H1 (cell line): ENCODE data around the gene SKP2. TPM values are rescaled to one million over a fixed set of nuclear protein-coding genes. Genes with fewer than 3 reads are reported as not detected.

Source experiments
- CTCF ChIA-PET: fragments of 300-600 bp; sonication (Branson Sonifier 250); formaldehyde crosslinking; loops from one replicate; lab custom pipeline; 2021; ENCODE audit not compliant: partially characterized antibody; lab: Charles Lee
- POLR2A ChIA-PET: fragments of 300-600 bp; sonication (Branson Sonifier 250); formaldehyde crosslinking; loops from one replicate; lab custom pipeline; 2021; ENCODE audit warnings: inconsistent platforms; ENCODE audit not compliant: partially characterized antibody; lab: Charles Lee
- DNase-seq, 2 experiments: peaks; one replicate each; pipeline versions ENCODE4 v3.0.0 to v3.0.0-alpha.2; 2010 to 2022; ENCODE audit warnings: low spot score in 2 of 2, low read depth in 1 of 2, mixed read lengths in 1 of 2
- FAIRE-seq: peaks from 2 replicates; lab custom pipeline; 2011; peaks lifted over from hg19 to GRCh38; lab: Jason Lieb, UNC
- H2AFZ ChIP-seq: 2 replicates; pipeline ENCODE4 v1.8.1; 2012; ENCODE audit warnings: low read length, inconsistent platforms
- H2AK5ac ChIP-seq: 2 replicates; pipeline ENCODE4 v1.6.1; 2013; ENCODE audit warnings: low read depth, low read length
- H2BK120ac ChIP-seq: replicated peaks from 2 replicates; pipeline ENCODE3; 2013; ENCODE audit warnings: low read depth, low read length, inconsistent platforms
- H2BK12ac ChIP-seq: 2 replicates; pipeline ENCODE4 v1.6.1; 2013; ENCODE audit warnings: low read depth, low read length
- H2BK15ac ChIP-seq: 2 replicates; pipeline ENCODE4 v1.6.1; 2013; ENCODE audit warnings: low read length
- H2BK20ac ChIP-seq: 2 replicates; pipeline ENCODE4 v1.6.1; 2013; ENCODE audit warnings: low read length
- H2BK5ac ChIP-seq: 2 replicates; pipeline ENCODE4 v1.6.1; 2013; ENCODE audit warnings: low read depth, low read length
- H3K14ac ChIP-seq: 2 replicates; pipeline ENCODE4 v1.6.1; 2013; ENCODE audit warnings: inconsistent platforms; ENCODE audit not compliant: insufficient read length
- H3K18ac ChIP-seq: 2 replicates; pipeline ENCODE4 v1.6.1; 2013; ENCODE audit warnings: low read length; ENCODE audit errors: extremely low read depth
- H3K23ac ChIP-seq: 2 replicates; pipeline ENCODE4 v1.6.1; 2013; ENCODE audit warnings: inconsistent platforms; ENCODE audit not compliant: insufficient read length
- H3K23me2 ChIP-seq: 2 replicates; pipeline ENCODE4 v1.6.1; 2013; ENCODE audit warnings: low read depth, low read length
- H3K27ac ChIP-seq: 2 replicates; pipeline ENCODE4 v1.6.1; 2011; ENCODE audit warnings: low read depth, low read length, inconsistent platforms
- H3K27me3 ChIP-seq, 4 experiments: replicated peaks in 1 of 4; 1 replicate in 1 of 4; 2 replicates in 3 of 4; pipeline versions ENCODE4 v1.6.1 to v1.8.1; 2011 to 2013; ENCODE audit warnings: low read length in 3 of 4, mild to moderate bottlenecking in 3 of 4, inconsistent platforms in 2 of 4, mixed read lengths in 2 of 4, moderate library complexity in 1 of 4; ENCODE audit not compliant: control insufficient read depth in 3 of 4, insufficient read depth in 3 of 4; ENCODE audit errors: extremely low read depth in 1 of 4
- H3K36me3 ChIP-seq, 4 experiments: 2 replicates each; pipeline versions ENCODE4 v1.6.1 to v1.8.1; 2011 to 2013; ENCODE audit warnings: mild to moderate bottlenecking in 4 of 4, low read length in 3 of 4, moderate library complexity in 2 of 4, control low read depth in 1 of 4, inconsistent platforms in 1 of 4; ENCODE audit not compliant: insufficient read depth in 4 of 4, control insufficient read depth in 2 of 4
- H3K4ac ChIP-seq: replicated peaks from 2 replicates; pipeline ENCODE3; 2013; ENCODE audit warnings: low read length, low read depth, mixed read lengths, inconsistent platforms; ENCODE audit not compliant: insufficient read length
- H3K4me1 ChIP-seq, 4 experiments: replicated peaks in 1 of 4; 1 replicate in 1 of 4; 2 replicates in 3 of 4; pipeline versions ENCODE4 v1.6.1 to v1.8.1; 2011 to 2013; ENCODE audit warnings: low read length in 3 of 4, inconsistent platforms in 2 of 4, mixed read lengths in 1 of 4; ENCODE audit not compliant: insufficient read depth in 4 of 4, control insufficient read depth in 3 of 4
- H3K4me2 ChIP-seq, 2 experiments: 2 replicates each; pipeline versions ENCODE4 v1.6.1 to v1.8.1; 2011 to 2013; ENCODE audit warnings: low read depth in 2 of 2, low read length in 2 of 2, control low read depth in 1 of 2, inconsistent platforms in 1 of 2, mild to moderate bottlenecking in 1 of 2; ENCODE audit not compliant: insufficient read depth in 1 of 2
- H3K4me3 ChIP-seq, 4 experiments: fragments of 200-600, 300-600 bp in 1 of 4; sonication (generic), shearing (Covaris generic), sonication (Bioruptor Twin) in 1 of 4; 2 replicates each; pipeline versions ENCODE4 v1.5.1 to v1.8.1; 2011 to 2016; ENCODE audit warnings: low read length in 4 of 4, low read depth in 3 of 4, control low read depth in 2 of 4, inconsistent platforms in 2 of 4, mild to moderate bottlenecking in 2 of 4, mixed read lengths in 1 of 4, moderate library complexity in 1 of 4; ENCODE audit not compliant: insufficient read depth in 2 of 4; ENCODE audit errors: extremely low read depth in 1 of 4
- H3K56ac ChIP-seq: replicated peaks from 2 replicates; pipeline ENCODE3; 2013; ENCODE audit warnings: low read depth, mild to moderate bottlenecking, mixed read lengths, low read length, inconsistent platforms; ENCODE audit not compliant: insufficient read length
- H3K79me1 ChIP-seq: 2 replicates; pipeline ENCODE4 v1.6.1; 2013; ENCODE audit warnings: low read depth, low read length, control low read depth
- H3K79me2 ChIP-seq, 2 experiments: 2 replicates each; pipeline versions ENCODE4 v1.6.1 to v1.8.1; 2012 to 2013; ENCODE audit warnings: low read length in 2 of 2, mild to moderate bottlenecking in 2 of 2, inconsistent platforms in 1 of 2; ENCODE audit not compliant: insufficient read depth in 2 of 2, control insufficient read depth in 1 of 2
- H3K9ac ChIP-seq, 4 experiments: replicated peaks in 1 of 4; 1 replicate in 1 of 4; 2 replicates in 3 of 4; pipeline versions ENCODE4 v1.6.1 to v1.8.1; 2011 to 2013; ENCODE audit warnings: low read depth in 3 of 4, low read length in 3 of 4, control low read depth in 2 of 4, mild to moderate bottlenecking in 2 of 4, moderate library complexity in 2 of 4, inconsistent platforms in 1 of 4; ENCODE audit errors: extremely low read depth in 1 of 4
- H3K9me3 ChIP-seq, 2 experiments: 2 replicates each; pipeline versions ENCODE4 v1.6.1 to v1.8.1; 2012 to 2013; ENCODE audit warnings: mild to moderate bottlenecking in 2 of 2, moderate library complexity in 2 of 2, control low read depth in 1 of 2, inconsistent platforms in 1 of 2, low read depth in 1 of 2, low read length in 1 of 2, mixed read lengths in 1 of 2; ENCODE audit not compliant: insufficient read depth in 2 of 2
- H4K20me1 ChIP-seq, 2 experiments: replicated peaks in 1 of 2; 2 replicates each; pipeline versions ENCODE3 to v1.8.1; 2011 to 2013; ENCODE audit warnings: inconsistent platforms in 2 of 2, low read length in 2 of 2, mild to moderate bottlenecking in 1 of 2; ENCODE audit not compliant: insufficient read depth in 2 of 2, control insufficient read depth in 1 of 2
- H4K5ac ChIP-seq: 2 replicates; pipeline ENCODE4 v1.6.1; 2013; ENCODE audit warnings: low read length, low read depth, mixed read lengths, inconsistent platforms; ENCODE audit not compliant: insufficient read length
- H4K8ac ChIP-seq: 2 replicates; pipeline ENCODE4 v1.8.0; 2013; ENCODE audit warnings: mild to moderate bottlenecking, moderate library complexity, low read length, inconsistent platforms; ENCODE audit not compliant: insufficient read depth; ENCODE audit errors: extremely low read depth
- H4K91ac ChIP-seq: replicated peaks from 2 replicates; pipeline ENCODE3; 2013; ENCODE audit warnings: low read length, mixed read lengths, inconsistent platforms; ENCODE audit not compliant: insufficient read length
- SIX5 ChIP-seq: IDR thresholded peaks from 2 replicates; pipeline ENCODE4 v1.6.1; 2011; ENCODE audit warnings: mild to moderate bottlenecking, low read depth, low read length
- SRF ChIP-seq: IDR thresholded peaks from 2 replicates; pipeline ENCODE4 v1.6.1; 2011; ENCODE audit warnings: mild to moderate bottlenecking, low read depth, low read length, moderate library complexity
- WGBS, 2 experiments: shearing (Covaris generic) in 1 of 2; methylation state at CpG; one replicate each; pipeline versions ENCODE4 v1.1.6 to v1.1.7; 2013 to 2015; ENCODE audit warnings: low lambda C conversion rate in 2 of 2, mixed read lengths in 2 of 2, inconsistent platforms in 1 of 2, low coverage in 1 of 2, missing lambda C conversion rate in 1 of 2; ENCODE audit not compliant: insufficient replicate concordance in 2 of 2, insufficient coverage in 1 of 2, insufficient read length in 1 of 2; ENCODE audit errors: extremely low coverage in 1 of 2, missing lambda C conversion rate in 1 of 2; 5-methylcytosine and 5-hydroxymethylcytosine counted together
- polyA plus RNA-seq, 7 experiments: library from polyadenylated mRNA; depleted of rRNA in 3 of 7; stranded (reverse) in 5 of 7; unstranded in 2 of 7; fragments of >200 nt in 5 of 7; fragments of 200-250 nt in 2 of 7; gene quantifications; 1 replicate in 5 of 7; 2 replicates in 1 of 7; 4 replicates in 1 of 7; pipeline versions ENCODE4 v1.2.1 to v1.2.3, GENCODE V29; 2011 to 2013; ENCODE audit warnings: missing spikeins in 2 of 7, mixed read lengths in 2 of 7
- total RNA-seq: library from RNA; stranded (reverse); fragmentation: NEBNext Ultra II Directional; extraction: Animal tissue kit (Norgen Biotek cat#: 25700); gene quantifications from 2 replicates; pipeline ENCODE4 v1.2.1, GENCODE V29; 2021

The SKP2 gene
- total and polyA plus RNA-seq, 2 of the 8 experiments (the other 6 are each of a cell fraction or from before 2014, with no cell fraction given), result 49.9 to 104 TPM

- no peak overlapping the region for H2BK120ac ChIP-seq
- H3K79me2 ChIP-seq, result no peaks in the 10 kb centered on the region
- no peak overlapping the region for H3K4ac ChIP-seq
- H3K56ac ChIP-seq, result no peak overlapping the region
- H3K79me1 ChIP-seq, result no peaks in the 10 kb centered on the region
- H2BK12ac ChIP-seq, result no peak overlapping the region
- H2AFZ ChIP-seq, result no peak overlapping the region
- no peaks in the 10 kb centered on the region for H3K4me1 ChIP-seq
- no peak overlapping the region for H3K23ac ChIP-seq
- peaks cover 4 to 65% (median 28%) of the 10 kb centered on the region in 4 experiments for H3K36me3 ChIP-seq
- TF ChIP-seq SIX5, result no peak
- TF ChIP-seq SRF, result no peak
- TF ChIP-seq, all 59 proteins: peak for 0
- Histone ChIP-seq H3K9me3 (no peaks in the 10 kb centered on the region), H3K23me2 (no peaks in the 10 kb centered on the region), H4K5ac (no peak overlapping the region), H2AK5ac (no peak overlapping the region), H2BK20ac (no peak overlapping the region), H3K27ac (no peak overlapping the region), H3K27me3 (peaks cover 0 to 3% (median 0%) of the 10 kb centered on the region in 4 experiments; a peak in 1 of 7 replicates), H3K14ac (no peak overlapping the region), H2BK5ac (no peak overlapping the region), H3K18ac (no peak overlapping the region), H2BK15ac (no peak overlapping the region), H4K8ac (no peak overlapping the region), H3K9ac (no peak overlapping the region), H4K91ac (no peak overlapping the region), H3K4me2 (no peak overlapping the region), H3K4me3 (no peak overlapping the region), H4K20me1 (no peaks in the 10 kb centered on the region)
- FAIRE-seq (no peak), DNase-seq (no peak)
- ChIA-PET CTCF (interaction anchor here (0.5 to 1.8 kb wide), 16 partner anchors 9 to 852 kb away, joined by 3 to 6 read pairs (median 3); no protein-coding TSS in a partner anchor), POLR2A (no interaction called here)
- WGBS, 2 experiments, result 88% methylated on average over 3 of the region's 3 CpGs; no CpG with 5 or more reads in 1 of the 2 experiments
Observed at GRCh38 chr5:36178524-36178890, 26.6 kb downstream of the SKP2 start.
